ENCODE data around the gene IGHMBP2.

Gene IGHMBP2

GRCh38 chr11:68934666-68935065 is 31.0 kb downstream of the IGHMBP2 start:
- in situ Hi-C loops (cut with MboI; ENCODE audit: low pct_unique_long_range_greater_than_20kb, low sequenced_read_pairs, unreplicated experiment): no loop called here
- TF ChIP-seq CTCF (IDR thresholded peaks at IDR 0.05; ENCODE audit: extremely low read depth, insufficient read depth, missing control alignments): no peak

GRCh38 chr11:68935066-68935465 is 31.4 kb downstream of the IGHMBP2 start:
- DNase-seq (ENCODE audit: low spot score): no peak
- in situ Hi-C loops (cut with MboI; ENCODE audit: low pct_unique_long_range_greater_than_20kb, low sequenced_read_pairs, unreplicated experiment): no loop called here
- TF ChIP-seq CTCF (IDR thresholded peaks at IDR 0.05; ENCODE audit: extremely low read depth, insufficient read depth, missing control alignments): no peak

More at GRCh38 chr11:68934666-68935065, 31.0 kb downstream of the IGHMBP2 start:
- no peak for DNase-seq (ENCODE audit: low spot score)

- in situ Hi-C loops (cut with MboI; ENCODE audit: low pct_unique_long_range_greater_than_20kb, low sequenced_read_pairs, unreplicated experiment): no loop called here
- DNase-seq (ENCODE audit: low spot score): no peak
- no peak for TF ChIP-seq CTCF (IDR thresholded peaks at IDR 0.05; ENCODE audit: extremely low read depth, insufficient read depth, missing control alignments)
These were observed 32.0 kb downstream of the IGHMBP2 start for GRCh38 chr11:68935516-68936357.

GRCh38 chr11:68936358-68936636 is 32.6 kb downstream of the IGHMBP2 start:
- no peak for TF ChIP-seq CTCF (IDR thresholded peaks at IDR 0.05; ENCODE audit: extremely low read depth, insufficient read depth, missing control alignments)
- in situ Hi-C loops (cut with MboI; ENCODE audit: low pct_unique_long_range_greater_than_20kb, low sequenced_read_pairs, unreplicated experiment): no loop called here
- no peak for DNase-seq (ENCODE audit: low spot score)

- no peak for TF ChIP-seq CTCF (IDR thresholded peaks at IDR 0.05; ENCODE audit: extremely low read depth, insufficient read depth, missing control alignments)
- in situ Hi-C loops (cut with MboI; ENCODE audit: low pct_unique_long_range_greater_than_20kb, low sequenced_read_pairs, unreplicated experiment): no loop called here
- DNase-seq (ENCODE audit: low spot score): no peak
These were observed 33.3 kb downstream of the IGHMBP2 start for GRCh38 chr11:68936676-68937620.

- DNase-seq (ENCODE audit: low spot score): no peak
- in situ Hi-C loops (cut with MboI; ENCODE audit: low pct_unique_long_range_greater_than_20kb, low sequenced_read_pairs, unreplicated experiment): no loop called here
- no peak for TF ChIP-seq CTCF (IDR thresholded peaks at IDR 0.05; ENCODE audit: extremely low read depth, insufficient read depth, missing control alignments)
These were observed 34.4 kb downstream of the IGHMBP2 start for GRCh38 chr11:68938088-68938487.
